SK-N-SH treated with all-trans-retinoic acid at 6 μM for 48 hours (cell line): ENCODE results near the gene SUSD4.

Source experiments
- ATAC-seq: fragments of 200-7000 bp; cut with Tn5 transposase; 3 replicates; pipeline ENCODE4 v1.9.1; 2020; ENCODE audit warnings: mild to moderate bottlenecking, moderate library complexity
- ARNTL ChIP-seq: fragments of 450-650 bp; formaldehyde crosslinking; IDR thresholded peaks from 2 replicates; pipeline ENCODE4 v1.5.0; 2020; ENCODE audit warnings: low read depth, mild to moderate bottlenecking, moderate library complexity, borderline replicate concordance
- CREB5 ChIP-seq: fragments of 250-450 bp; sonication (Bioruptor Pico); IDR thresholded peaks from 2 replicates; pipeline ENCODE4 v1.5.1; 2020; ENCODE audit warnings: low read depth, mild to moderate bottlenecking, moderate library complexity
- CSDC2 ChIP-seq: fragments of 250-450 bp; sonication (Bioruptor Pico); IDR thresholded peaks from 2 replicates; pipeline ENCODE4 v1.5.0; 2020; ENCODE audit warnings: mild to moderate bottlenecking, moderate library complexity
- ESRRG ChIP-seq: fragments of 250-450 bp; sonication (Bioruptor Pico); IDR thresholded peaks from 2 replicates; pipeline ENCODE4 v1.6.1; 2021; ENCODE audit warnings: mild to moderate bottlenecking
- GLIS3 ChIP-seq: fragments of 250-450 bp; sonication (Bioruptor Pico); IDR thresholded peaks from 2 replicates; pipeline ENCODE4 v1.5.0; 2020; ENCODE audit warnings: mild to moderate bottlenecking, moderate library complexity
- ISL1 ChIP-seq: fragments of 250-450 bp; sonication (Bioruptor Pico); IDR thresholded peaks from 2 replicates; pipeline ENCODE4 v2.1.2; 2022; ENCODE audit warnings: mild to moderate bottlenecking, moderate library complexity
- OSR1 ChIP-seq: fragments of 250-450 bp; sonication (Bioruptor Pico); IDR thresholded peaks from 2 replicates; pipeline ENCODE4 v1.8.0; 2022; ENCODE audit warnings: moderate library complexity, mild to moderate bottlenecking, inconsistent platforms
- PPARA ChIP-seq: fragments of 250-450 bp; sonication (Bioruptor Pico); IDR thresholded peaks from 2 replicates; pipeline ENCODE4 v1.5.0; 2020; ENCODE audit warnings: mild to moderate bottlenecking, borderline replicate concordance
- SNAI2 ChIP-seq: fragments of 250-450 bp; sonication (Bioruptor Pico); IDR thresholded peaks from 2 replicates; pipeline ENCODE4 v1.5.0; 2020; ENCODE audit warnings: mild to moderate bottlenecking, moderate library complexity
- TCF4 ChIP-seq: fragments of 250-450 bp; sonication (Bioruptor Pico); IDR thresholded peaks from 2 replicates; pipeline ENCODE4 v1.8.0; 2021; ENCODE audit warnings: mild to moderate bottlenecking, moderate library complexity, borderline replicate concordance
- TOX ChIP-seq: fragments of 250-450 bp; sonication (Bioruptor Pico); IDR thresholded peaks from 2 replicates; pipeline ENCODE4 v1.8.0; 2021; ENCODE audit warnings: mild to moderate bottlenecking, moderate library complexity, borderline replicate concordance
- ZFP3 ChIP-seq: fragments of 250-450 bp; sonication (Bioruptor Pico); IDR thresholded peaks from 2 replicates; pipeline ENCODE4 v1.5.0; 2020; ENCODE audit warnings: mild to moderate bottlenecking, moderate library complexity
- ZFP30 ChIP-seq: fragments of 450-650 bp; formaldehyde crosslinking; IDR thresholded peaks from 2 replicates; pipeline ENCODE4 v1.5.0; 2022; ENCODE audit warnings: mild to moderate bottlenecking, moderate library complexity
- ZNF565 ChIP-seq: fragments of 450-650 bp; formaldehyde crosslinking; conservative IDR thresholded peaks from 2 replicates; pipeline ENCODE4 v1.5.0; 2020; ENCODE audit warnings: low read depth, mild to moderate bottlenecking, moderate library complexity
- ZNF70 ChIP-seq: fragments of 450-650 bp; formaldehyde crosslinking; IDR thresholded peaks from 2 replicates; pipeline ENCODE4 v1.5.0; 2020; ENCODE audit warnings: mild to moderate bottlenecking, moderate library complexity
- ZNF8 ChIP-seq: fragments of 450-650 bp; formaldehyde crosslinking; IDR thresholded peaks from 2 replicates; pipeline ENCODE4 v1.5.0; 2020; ENCODE audit warnings: mild to moderate bottlenecking, moderate library complexity
- TF ChIP-seq, protein P1 (sequence below): fragments of 250-450 bp; sonication (Bioruptor Pico); IDR thresholded peaks from 2 replicates; pipeline ENCODE4 v1.5.1; 2021; ENCODE audit warnings: mild to moderate bottlenecking, moderate library complexity
- TF ChIP-seq, protein P2 (sequence below): fragments of 250-450 bp; sonication (Bioruptor Pico); IDR thresholded peaks from 2 replicates; pipeline ENCODE4 v1.8.0; 2020; ENCODE audit warnings: mild to moderate bottlenecking, moderate library complexity, borderline replicate concordance
- TF ChIP-seq, protein P3 (sequence below): fragments of 250-450 bp; sonication (Bioruptor Pico); IDR thresholded peaks from 2 replicates; pipeline ENCODE4 v1.5.0; 2020; ENCODE audit warnings: mild to moderate bottlenecking, moderate library complexity
- TF ChIP-seq, protein P4 (sequence below): fragments of 250-450 bp; sonication (Bioruptor Pico); IDR thresholded peaks from 2 replicates; pipeline ENCODE4 v1.8.0; 2021; ENCODE audit warnings: low read depth, mild to moderate bottlenecking, moderate library complexity, borderline replicate concordance

Gene SUSD4

DNA sequence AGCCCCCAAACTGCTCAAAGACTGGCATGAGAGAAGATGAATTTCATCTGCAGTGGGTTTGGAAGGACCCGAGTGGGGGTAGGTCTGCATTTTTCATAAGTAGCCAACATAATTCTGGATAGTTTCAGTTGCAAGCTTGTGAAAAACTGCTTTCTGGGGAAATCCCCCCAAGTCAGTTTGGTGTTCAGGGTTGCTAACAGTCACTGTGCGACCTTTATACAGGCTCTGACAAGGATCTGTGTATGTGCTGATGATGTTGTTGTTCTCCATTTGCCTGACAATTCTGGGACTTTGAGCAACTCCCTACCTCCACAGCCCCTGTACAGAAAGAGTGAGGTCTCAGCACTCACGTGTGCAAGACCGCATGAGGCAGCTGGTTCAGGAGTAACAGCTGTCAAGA, 87.9 kb downstream of the SUSD4 start:
- no peak for ATAC-seq
- TF ChIP-seq TCF4 (CRISPR knock-in tag), result no peak

DNA sequence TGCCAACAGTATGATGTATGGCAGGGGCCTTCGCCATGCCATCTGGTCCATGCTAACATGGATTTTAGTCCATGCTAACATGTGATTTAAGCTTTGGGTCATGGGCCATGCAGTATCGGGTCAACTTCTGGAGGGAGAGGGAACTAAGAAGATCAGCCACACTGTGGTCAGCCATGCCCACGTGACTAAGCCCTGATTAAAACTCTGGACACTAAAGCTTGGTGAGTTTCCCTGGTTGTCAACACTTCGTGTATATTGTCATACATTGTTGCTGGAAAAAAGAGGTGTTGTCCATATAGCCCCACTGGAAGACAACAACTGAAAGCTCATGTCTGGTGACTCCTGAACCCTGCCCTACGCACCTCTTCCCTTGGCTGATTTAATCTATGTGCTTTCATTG, 90.5 kb downstream of the SUSD4 start:
- ATAC-seq, result no peak
- TF ChIP-seq ISL1 (CRISPR knock-in tag) (no peak), PPARA (no peak), ZFP3 (CRISPR knock-in tag) (no peak), OSR1 (CRISPR knock-in tag) (no peak)

DNA sequence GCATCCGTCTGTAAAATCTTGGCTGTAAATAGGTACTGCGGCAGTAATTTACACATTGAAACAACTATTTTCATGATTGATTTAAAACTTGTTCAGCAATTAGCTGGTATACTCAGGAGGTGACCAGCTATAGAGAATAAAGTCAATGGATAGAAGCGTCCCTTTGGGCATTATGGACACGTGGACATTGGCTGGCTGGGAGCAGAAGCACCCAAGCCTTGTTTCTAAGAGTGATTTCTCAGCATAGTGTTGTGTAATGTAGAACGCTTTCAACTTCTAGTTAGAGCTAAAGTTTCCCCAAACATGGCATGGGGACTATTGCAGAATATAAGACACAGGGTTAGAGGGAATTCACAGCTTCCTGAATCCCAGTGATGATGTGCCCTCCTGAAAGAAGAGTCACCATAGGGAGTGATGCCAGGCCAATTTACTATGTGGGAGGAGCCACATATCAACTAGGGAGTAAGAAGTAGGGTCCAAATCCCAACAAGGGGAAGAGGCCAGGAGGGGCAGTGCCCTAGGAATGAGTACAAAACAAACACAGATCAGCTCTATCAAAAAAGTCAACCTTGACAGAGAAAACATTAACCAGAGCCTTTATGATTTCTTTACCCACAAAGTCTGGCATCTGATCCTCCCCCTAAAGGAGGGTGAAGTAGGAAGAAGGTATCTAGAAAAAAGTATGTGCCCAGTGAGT, 92.7 kb downstream of the SUSD4 start:
- no peak for TF ChIP-seq ESRRG (CRISPR knock-in tag)
- TF ChIP-seq TOX (CRISPR knock-in tag), result no peak
- TF ChIP-seq SNAI2, result no peak
- TF ChIP-seq ARNTL (CRISPR knock-in tag), result no peak
- TF ChIP-seq, protein P1, sequence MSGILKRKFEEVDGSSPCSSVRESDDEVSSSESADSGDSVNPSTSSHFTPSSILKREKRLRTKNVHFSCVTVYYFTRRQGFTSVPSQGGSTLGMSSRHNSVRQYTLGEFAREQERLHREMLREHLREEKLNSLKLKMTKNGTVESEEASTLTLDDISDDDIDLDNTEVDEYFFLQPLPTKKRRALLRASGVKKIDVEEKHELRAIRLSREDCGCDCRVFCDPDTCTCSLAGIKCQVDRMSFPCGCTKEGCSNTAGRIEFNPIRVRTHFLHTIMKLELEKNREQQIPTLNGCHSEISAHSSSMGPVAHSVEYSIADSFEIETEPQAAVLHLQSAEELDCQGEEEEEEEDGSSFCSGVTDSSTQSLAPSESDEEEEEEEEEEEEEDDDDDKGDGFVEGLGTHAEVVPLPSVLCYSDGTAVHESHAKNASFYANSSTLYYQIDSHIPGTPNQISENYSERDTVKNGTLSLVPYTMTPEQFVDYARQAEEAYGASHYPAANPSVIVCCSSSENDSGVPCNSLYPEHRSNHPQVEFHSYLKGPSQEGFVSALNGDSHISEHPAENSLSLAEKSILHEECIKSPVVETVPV (CRISPR knock-in tag), result no peak
- TF ChIP-seq ZNF8, result no peak
- no peak for TF ChIP-seq ZFP3 (CRISPR knock-in tag)
- TF ChIP-seq CSDC2, result no peak
- TF ChIP-seq ZFP30 (CRISPR knock-in tag), result no peak
- TF ChIP-seq TCF4 (CRISPR knock-in tag), result no peak
- TF ChIP-seq ISL1 (CRISPR knock-in tag), result no peak
- TF ChIP-seq ZNF70 (CRISPR knock-in tag), result no peak
- TF ChIP-seq GLIS3 (CRISPR knock-in tag), result no peak
- no peak for ATAC-seq

GRCh38 chr1:223270155-223270554, 93.8 kb downstream of the SUSD4 start:
- ATAC-seq, result no peak

More at GRCh38 chr1:223270155-223270554, 93.8 kb downstream of the SUSD4 start:
- TF ChIP-seq PPARA (no peak), CREB5 (no peak), ZNF565 (CRISPR knock-in tag) (no peak), ZNF8 (no peak), TOX (CRISPR knock-in tag) (no peak), TCF4 (CRISPR knock-in tag) (no peak), ISL1 (CRISPR knock-in tag) (no peak), SNAI2 (no peak), GLIS3 (CRISPR knock-in tag) (no peak), OSR1 (CRISPR knock-in tag) (no peak), ARNTL (CRISPR knock-in tag) (no peak), CSDC2 (no peak), ESRRG (CRISPR knock-in tag) (no peak), ZFP30 (CRISPR knock-in tag) (no peak), ZNF70 (CRISPR knock-in tag) (no peak)
- TF ChIP-seq, protein P2, sequence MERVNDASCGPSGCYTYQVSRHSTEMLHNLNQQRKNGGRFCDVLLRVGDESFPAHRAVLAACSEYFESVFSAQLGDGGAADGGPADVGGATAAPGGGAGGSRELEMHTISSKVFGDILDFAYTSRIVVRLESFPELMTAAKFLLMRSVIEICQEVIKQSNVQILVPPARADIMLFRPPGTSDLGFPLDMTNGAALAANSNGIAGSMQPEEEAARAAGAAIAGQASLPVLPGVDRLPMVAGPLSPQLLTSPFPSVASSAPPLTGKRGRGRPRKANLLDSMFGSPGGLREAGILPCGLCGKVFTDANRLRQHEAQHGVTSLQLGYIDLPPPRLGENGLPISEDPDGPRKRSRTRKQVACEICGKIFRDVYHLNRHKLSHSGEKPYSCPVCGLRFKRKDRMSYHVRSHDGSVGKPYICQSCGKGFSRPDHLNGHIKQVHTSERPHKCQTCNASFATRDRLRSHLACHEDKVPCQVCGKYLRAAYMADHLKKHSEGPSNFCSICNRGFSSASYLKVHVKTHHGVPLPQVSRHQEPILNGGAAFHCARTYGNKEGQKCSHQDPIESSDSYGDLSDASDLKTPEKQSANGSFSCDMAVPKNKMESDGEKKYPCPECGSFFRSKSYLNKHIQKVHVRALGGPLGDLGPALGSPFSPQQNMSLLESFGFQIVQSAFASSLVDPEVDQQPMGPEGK (CRISPR knock-in tag), result no peak
- TF ChIP-seq, protein P3, sequence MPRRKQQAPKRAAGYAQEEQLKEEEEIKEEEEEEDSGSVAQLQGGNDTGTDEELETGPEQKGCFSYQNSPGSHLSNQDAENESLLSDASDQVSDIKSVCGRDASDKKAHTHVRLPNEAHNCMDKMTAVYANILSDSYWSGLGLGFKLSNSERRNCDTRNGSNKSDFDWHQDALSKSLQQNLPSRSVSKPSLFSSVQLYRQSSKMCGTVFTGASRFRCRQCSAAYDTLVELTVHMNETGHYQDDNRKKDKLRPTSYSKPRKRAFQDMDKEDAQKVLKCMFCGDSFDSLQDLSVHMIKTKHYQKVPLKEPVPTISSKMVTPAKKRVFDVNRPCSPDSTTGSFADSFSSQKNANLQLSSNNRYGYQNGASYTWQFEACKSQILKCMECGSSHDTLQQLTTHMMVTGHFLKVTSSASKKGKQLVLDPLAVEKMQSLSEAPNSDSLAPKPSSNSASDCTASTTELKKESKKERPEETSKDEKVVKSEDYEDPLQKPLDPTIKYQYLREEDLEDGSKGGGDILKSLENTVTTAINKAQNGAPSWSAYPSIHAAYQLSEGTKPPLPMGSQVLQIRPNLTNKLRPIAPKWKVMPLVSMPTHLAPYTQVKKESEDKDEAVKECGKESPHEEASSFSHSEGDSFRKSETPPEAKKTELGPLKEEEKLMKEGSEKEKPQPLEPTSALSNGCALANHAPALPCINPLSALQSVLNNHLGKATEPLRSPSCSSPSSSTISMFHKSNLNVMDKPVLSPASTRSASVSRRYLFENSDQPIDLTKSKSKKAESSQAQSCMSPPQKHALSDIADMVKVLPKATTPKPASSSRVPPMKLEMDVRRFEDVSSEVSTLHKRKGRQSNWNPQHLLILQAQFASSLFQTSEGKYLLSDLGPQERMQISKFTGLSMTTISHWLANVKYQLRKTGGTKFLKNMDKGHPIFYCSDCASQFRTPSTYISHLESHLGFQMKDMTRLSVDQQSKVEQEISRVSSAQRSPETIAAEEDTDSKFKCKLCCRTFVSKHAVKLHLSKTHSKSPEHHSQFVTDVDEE (CRISPR knock-in tag), result no peak
- TF ChIP-seq, protein P4, sequence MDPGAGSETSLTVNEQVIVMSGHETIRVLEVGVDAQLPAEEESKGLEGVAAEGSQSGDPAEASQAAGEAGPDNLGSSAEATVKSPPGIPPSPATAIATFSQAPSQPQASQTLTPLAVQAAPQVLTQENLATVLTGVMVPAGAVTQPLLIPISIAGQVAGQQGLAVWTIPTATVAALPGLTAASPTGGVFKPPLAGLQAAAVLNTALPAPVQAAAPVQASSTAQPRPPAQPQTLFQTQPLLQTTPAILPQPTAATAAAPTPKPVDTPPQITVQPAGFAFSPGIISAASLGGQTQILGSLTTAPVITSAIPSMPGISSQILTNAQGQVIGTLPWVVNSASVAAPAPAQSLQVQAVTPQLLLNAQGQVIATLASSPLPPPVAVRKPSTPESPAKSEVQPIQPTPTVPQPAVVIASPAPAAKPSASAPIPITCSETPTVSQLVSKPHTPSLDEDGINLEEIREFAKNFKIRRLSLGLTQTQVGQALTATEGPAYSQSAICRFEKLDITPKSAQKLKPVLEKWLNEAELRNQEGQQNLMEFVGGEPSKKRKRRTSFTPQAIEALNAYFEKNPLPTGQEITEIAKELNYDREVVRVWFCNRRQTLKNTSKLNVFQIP (CRISPR knock-in tag), result no peak
- TF ChIP-seq, protein P1 (CRISPR knock-in tag), result no peak
